Neuronal stem cell (in vitro differentiated cells): ENCODE results near the gene RGS7BP. TPM values are rescaled to one million over a fixed set of nuclear protein-coding genes. Genes with fewer than 3 reads are reported as not detected.

Experiments used
- DNase-seq: peaks from one replicate; pipeline ENCODE4 v3.0.0-alpha.2; 2013; ENCODE audit warnings: low spot score
- H2AFZ ChIP-seq: one replicate; pipeline ENCODE4 v1.6.1; 2013; ENCODE audit warnings: mild to moderate bottlenecking, low read length, inconsistent platforms
- H2AK5ac ChIP-seq: 2 replicates; pipeline ENCODE4 v1.6.1; 2013; ENCODE audit warnings: low read depth, mild to moderate bottlenecking, inconsistent platforms, low read length, moderate library complexity, mixed read lengths
- H2BK120ac ChIP-seq: 2 replicates; pipeline ENCODE4 v1.6.1; 2013; ENCODE audit warnings: low read depth, mild to moderate bottlenecking, inconsistent platforms, low read length, moderate library complexity, mixed read lengths
- H2BK12ac ChIP-seq: one replicate; pipeline ENCODE4 v1.6.1; 2013; ENCODE audit warnings: low read length, inconsistent platforms
- H2BK15ac ChIP-seq: 2 replicates; pipeline ENCODE4 v1.6.1; 2013; ENCODE audit warnings: mild to moderate bottlenecking, low read length, inconsistent platforms, mixed read lengths
- H2BK5ac ChIP-seq: one replicate; pipeline ENCODE4 v1.6.1; 2013; ENCODE audit warnings: inconsistent platforms, mild to moderate bottlenecking, low read length, moderate library complexity
- H3K14ac ChIP-seq: one replicate; pipeline ENCODE4 v1.6.1; 2013; ENCODE audit warnings: low read length, inconsistent platforms
- H3K18ac ChIP-seq: 2 replicates; pipeline ENCODE4 v1.6.1; 2013; ENCODE audit warnings: low read length, inconsistent platforms
- H3K23ac ChIP-seq: 2 replicates; pipeline ENCODE4 v1.6.1; 2013; ENCODE audit warnings: low read depth, mild to moderate bottlenecking, mixed read lengths, low read length, inconsistent platforms; ENCODE audit not compliant: poor library complexity
- H3K27ac ChIP-seq: replicated peaks from 3 replicates; pipeline ENCODE4 v1.5.1; 2013; ENCODE audit warnings: low read length, inconsistent platforms
- H3K27me3 ChIP-seq, 3 experiments: 2 replicates each; pipeline ENCODE4 v1.6.1; 2013; ENCODE audit warnings: low read length in 3 of 3, mild to moderate bottlenecking in 2 of 3, inconsistent platforms in 1 of 3, low read depth in 1 of 3, mixed read lengths in 1 of 3, moderate library complexity in 1 of 3; ENCODE audit not compliant: control insufficient read depth in 3 of 3, insufficient read depth in 3 of 3
- H3K36me3 ChIP-seq, 2 donors: replicated peaks in 1 of 2; 2 replicates each; pipeline ENCODE4 v1.6.1; 2013; ENCODE audit warnings: low read length in 2 of 2; ENCODE audit not compliant: control insufficient read depth in 2 of 2, insufficient read depth in 2 of 2
- H3K4ac ChIP-seq: 2 replicates; pipeline ENCODE4 v1.6.1; 2013; ENCODE audit warnings: inconsistent platforms, mild to moderate bottlenecking, low read length, moderate library complexity
- H3K4me1 ChIP-seq, 2 donors: 1 replicate in 1 of 2; 2 replicates in 1 of 2; pipeline ENCODE4 v1.6.1; 2013; ENCODE audit warnings: low read length in 2 of 2, low read depth in 1 of 2; ENCODE audit not compliant: control insufficient read depth in 2 of 2, insufficient read depth in 1 of 2
- H3K4me2 ChIP-seq: one replicate; pipeline ENCODE4 v1.6.1; 2013; ENCODE audit warnings: mild to moderate bottlenecking, low read length, inconsistent platforms; ENCODE audit not compliant: insufficient read depth, poor library complexity, severe bottlenecking
- H3K4me3 ChIP-seq, 2 donors: 2 replicates each; pipeline ENCODE4 v1.5.1; 2013; ENCODE audit warnings: low read length in 2 of 2, mild to moderate bottlenecking in 2 of 2, inconsistent platforms in 1 of 2, moderate library complexity in 1 of 2
- H3K79me1 ChIP-seq: one replicate; pipeline ENCODE4 v1.6.1; 2013; ENCODE audit warnings: low read depth, mild to moderate bottlenecking, inconsistent platforms, low read length, moderate library complexity
- H3K9ac ChIP-seq: one replicate; pipeline ENCODE4 v1.6.1; 2013; ENCODE audit warnings: mild to moderate bottlenecking, low read depth, low read length, inconsistent platforms; ENCODE audit not compliant: poor library complexity
- H3K9me3 ChIP-seq, 2 donors: replicated peaks in 1 of 2; 2 replicates each; pipeline versions ENCODE3 to v1.6.1; 2013; ENCODE audit warnings: low read length in 2 of 2, mild to moderate bottlenecking in 2 of 2, inconsistent platforms in 1 of 2, low read depth in 1 of 2, mixed read lengths in 1 of 2, moderate library complexity in 1 of 2; ENCODE audit not compliant: control insufficient read depth in 2 of 2, insufficient read depth in 1 of 2
- H4K8ac ChIP-seq: one replicate; pipeline ENCODE4 v1.6.1; 2013; ENCODE audit warnings: low read depth, mild to moderate bottlenecking, inconsistent platforms, low read length, moderate library complexity
- H4K91ac ChIP-seq: one replicate; pipeline ENCODE4 v1.6.1; 2013; ENCODE audit warnings: low read length, low read depth, mild to moderate bottlenecking, inconsistent platforms; ENCODE audit not compliant: poor library complexity
- WGBS, 2 donors: extraction: QIAGEN DNeasy Blood & Tissue Kit; methylation state at CpG; one replicate each; pipeline ENCODE4 v1.1.7; 2013; ENCODE audit warnings: missing lambda C conversion rate in 2 of 2, mixed read lengths in 1 of 2; ENCODE audit not compliant: insufficient read length in 2 of 2, insufficient replicate concordance in 1 of 2; ENCODE audit errors: extremely low coverage in 2 of 2; 5-methylcytosine and 5-hydroxymethylcytosine counted together
- polyA plus RNA-seq, 2 experiments: library from polyadenylated mRNA; stranded (reverse); fragments of 200-250 nt; gene quantifications; one replicate each; pipeline ENCODE4 v1.2.3, GENCODE V29; 2013

The RGS7BP gene
- polyA plus RNA-seq (2013, experiment 1 of 2): 0.57 TPM
- 0.66 TPM for polyA plus RNA-seq (2013, experiment 2 of 2)

DNA sequence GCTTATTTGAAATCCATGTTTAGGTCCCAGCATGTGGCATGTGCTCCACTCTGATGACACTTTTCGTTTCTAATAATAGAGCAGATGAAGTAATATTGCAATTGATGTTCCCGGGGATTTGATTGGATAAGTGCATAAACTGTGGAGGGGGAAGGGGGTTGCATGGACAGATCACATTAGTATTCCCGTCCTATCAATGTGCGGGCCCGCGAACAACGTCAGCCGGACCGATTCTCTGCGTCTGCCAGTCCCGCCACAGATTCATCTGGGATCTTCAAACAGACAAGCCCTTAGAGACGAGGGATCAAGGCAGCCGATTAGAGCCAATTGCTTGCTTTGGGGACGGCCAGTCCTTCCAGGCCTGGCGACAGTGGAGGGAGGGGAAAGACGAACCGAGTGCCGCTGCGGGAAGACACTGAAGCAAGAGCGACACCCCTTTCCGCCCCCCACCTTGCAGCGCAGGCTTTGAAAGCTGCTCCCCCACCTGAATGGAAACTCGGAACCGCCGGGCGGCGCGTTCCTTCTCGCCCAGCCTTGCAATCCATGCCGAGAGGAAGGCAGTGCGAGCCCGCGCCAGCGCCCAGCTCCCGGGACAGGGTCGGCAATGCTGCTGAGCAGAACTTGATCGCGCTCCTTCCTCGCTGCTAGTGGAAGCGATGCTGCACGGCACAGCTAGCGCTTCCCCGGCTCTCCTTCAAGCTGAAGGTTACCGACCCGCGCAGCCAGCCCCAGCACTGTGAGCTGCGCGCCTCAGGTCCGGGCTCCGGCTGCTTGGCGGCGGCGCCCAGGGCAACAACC lies at the start of gene RGS7BP:
Gene RGS7BP, plus strand, starts transcription at position 247 of the 798 bp plus-strand sequence. CDS start 610 bp downstream, outside the sequence.
- peak within 1 kb of the TSS; percentile 52 for H4K8ac ChIP-seq
- peak within 1 kb of the TSS; percentile 89 for H3K4me2 ChIP-seq
- no peaks in the 10 kb centered on the region for H3K9me3 ChIP-seq
- peak within 1 kb of the TSS; percentile 88 for H2BK5ac ChIP-seq
- H3K18ac ChIP-seq: peak within 1 kb of the TSS; percentile 99
- peak within 1 kb of the TSS; percentile 95 for H3K9ac ChIP-seq
- peak within 1 kb of the TSS; percentile 48 to 91 for H3K4me3 ChIP-seq
- no peak within 1 kb of the TSS for H3K27ac ChIP-seq
- WGBS, 2 donors: no CpG with 5 or more reads among the region's 53 CpGs
- H2BK15ac ChIP-seq: peak within 1 kb of the TSS; percentile 56
- peak within 1 kb of the TSS; percentile 48 for H3K23ac ChIP-seq
- no peak within 1 kb of the TSS for H4K91ac ChIP-seq
- peak; percentile 64 for DNase-seq
- no peak within 1 kb of the TSS for H2BK120ac ChIP-seq
- H3K4ac ChIP-seq: no peak within 1 kb of the TSS
- H3K27me3 ChIP-seq: peaks cover 0 to 85% (median 8%) of the 10 kb centered on the region in 3 experiments
- H3K36me3 ChIP-seq: no peaks in the 10 kb centered on the region
- peaks cover 3 to 4% of the 10 kb centered on the region in 2 donors for H3K4me1 ChIP-seq
- H2AFZ ChIP-seq: peak within 1 kb of the TSS; percentile 93
- peak within 1 kb of the TSS; percentile 92 for H3K14ac ChIP-seq
- H3K79me1 ChIP-seq: no peaks in the 10 kb centered on the region
- H2AK5ac ChIP-seq: no peak within 1 kb of the TSS
- H2BK12ac ChIP-seq: no peak within 1 kb of the TSS

DNA sequence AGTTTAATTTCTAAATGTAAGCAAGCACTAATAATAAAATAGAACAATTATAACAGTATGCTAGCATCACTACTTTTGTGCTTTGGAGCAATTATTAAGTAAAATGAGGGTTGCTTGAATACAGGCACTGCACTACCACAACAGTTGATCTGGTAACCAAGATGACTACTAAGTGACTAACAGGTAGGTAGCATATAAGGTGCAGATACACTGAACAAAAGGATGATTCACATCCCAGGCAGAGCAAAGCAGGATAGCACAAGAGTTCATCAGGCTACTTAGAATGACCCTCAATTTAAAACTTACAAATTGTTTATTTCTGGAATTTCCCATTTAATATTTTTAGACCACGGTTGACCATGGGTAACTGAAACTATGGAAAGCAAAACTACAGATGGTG lies 48.0 kb upstream of the RGS7BP start:
- H2BK15ac ChIP-seq: no peak overlapping the region
- H3K18ac ChIP-seq: no peak overlapping the region
- H4K8ac ChIP-seq: no peak overlapping the region
- no peak overlapping the region for H3K4ac ChIP-seq
- no peaks in the 10 kb centered on the region for H3K4me1 ChIP-seq
- DNase-seq: no peak
- H2AFZ ChIP-seq: no peak overlapping the region
- no CpG with 5 or more reads among the region's 1 CpG for WGBS, 2 donors
- H4K91ac ChIP-seq: no peak overlapping the region
- H3K36me3 ChIP-seq: no peaks in the 10 kb centered on the region
- H3K79me1 ChIP-seq: no peaks in the 10 kb centered on the region
- no peak overlapping the region for H3K9ac ChIP-seq
- H2BK5ac ChIP-seq: no peak overlapping the region
- H2BK12ac ChIP-seq: no peak overlapping the region
- no peak overlapping the region for H2AK5ac ChIP-seq
- no peak overlapping the region for H3K4me3 ChIP-seq
- no peak overlapping the region for H3K4me2 ChIP-seq
- H3K14ac ChIP-seq: no peak overlapping the region
- no peaks in the 10 kb centered on the region for H3K9me3 ChIP-seq
- H3K27ac ChIP-seq: no peak overlapping the region
- H3K23ac ChIP-seq: no peak overlapping the region
- H2BK120ac ChIP-seq: no peak overlapping the region
- H3K27me3 ChIP-seq: no peaks in the 10 kb centered on the region

DNA sequence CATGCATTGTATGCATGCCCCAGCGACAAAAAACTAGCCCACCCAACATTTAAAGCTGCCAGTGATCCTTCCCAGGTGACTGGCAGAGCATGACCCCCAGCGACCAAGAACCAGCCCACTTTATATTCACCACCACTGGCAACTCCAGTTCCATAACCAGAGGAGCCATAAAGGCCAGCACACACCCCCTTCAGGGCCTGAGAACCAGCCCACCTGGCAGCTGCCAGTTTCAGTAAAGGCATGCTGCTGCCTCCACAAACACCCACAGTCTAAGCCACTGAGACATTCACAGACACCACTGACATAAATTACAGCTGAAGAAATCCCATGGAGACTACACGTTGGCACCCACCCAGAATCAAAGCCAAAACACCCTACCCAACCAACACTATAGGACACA lies 46.9 kb upstream of the RGS7BP start:
- no peaks in the 10 kb centered on the region for H3K9me3 ChIP-seq
- H3K18ac ChIP-seq: no peak overlapping the region
- no peak overlapping the region for H3K27ac ChIP-seq
- no peak overlapping the region for H2BK15ac ChIP-seq
- no peaks in the 10 kb centered on the region for H3K27me3 ChIP-seq
- H2AK5ac ChIP-seq: no peak overlapping the region
- no peak overlapping the region for H3K9ac ChIP-seq
- H4K8ac ChIP-seq: no peak overlapping the region
- H3K4ac ChIP-seq: no peak overlapping the region
- H3K79me1 ChIP-seq: no peaks in the 10 kb centered on the region
- H3K23ac ChIP-seq: no peak overlapping the region
- no peak for DNase-seq
- no peak overlapping the region for H2AFZ ChIP-seq
- no peak overlapping the region for H2BK120ac ChIP-seq
- no CpG with 5 or more reads among the region's 3 CpGs for WGBS, 2 donors
- H4K91ac ChIP-seq: no peak overlapping the region
- no peak overlapping the region for H2BK5ac ChIP-seq
- no peaks in the 10 kb centered on the region for H3K4me1 ChIP-seq
- H2BK12ac ChIP-seq: no peak overlapping the region
- no peaks in the 10 kb centered on the region for H3K36me3 ChIP-seq
- H3K4me3 ChIP-seq: no peak overlapping the region
- no peak overlapping the region for H3K14ac ChIP-seq
- H3K4me2 ChIP-seq: no peak overlapping the region

DNA sequence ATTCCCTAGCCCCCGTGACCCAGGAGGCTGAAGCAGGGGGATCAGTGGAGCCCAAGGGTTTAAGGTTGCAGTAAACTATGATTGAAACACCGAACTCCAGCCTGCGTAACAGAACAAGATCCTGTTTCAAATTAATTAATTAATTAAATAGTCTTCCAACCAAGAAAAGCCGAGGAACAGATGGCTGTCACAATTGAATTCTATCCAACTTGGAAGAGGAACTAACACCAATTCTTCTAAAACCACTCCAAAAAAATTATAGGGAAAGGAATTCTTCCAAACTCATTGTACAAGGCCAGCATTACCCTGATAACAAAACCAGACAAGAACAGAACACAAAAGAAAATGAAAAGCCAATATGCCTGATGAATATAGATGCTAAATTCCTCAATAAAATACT lies 43.4 kb upstream of the RGS7BP start:
- WGBS, 2 donors: no CpG with 5 or more reads among the region's 4 CpGs
- Histone ChIP-seq H3K36me3 (no peaks in the 10 kb centered on the region), H3K4me1 (no peaks in the 10 kb centered on the region), H3K4me2 (no peak overlapping the region), H2BK12ac (no peak overlapping the region), H3K14ac (no peak overlapping the region), H4K91ac (no peak overlapping the region), H3K4me3 (no peak overlapping the region), H3K4ac (no peak overlapping the region), H2BK15ac (no peak overlapping the region), H2BK120ac (no peak overlapping the region), H3K9ac (no peak overlapping the region), H2AK5ac (no peak overlapping the region), H3K9me3 (no peaks in the 10 kb centered on the region), H2BK5ac (no peak overlapping the region), H3K79me1 (no peaks in the 10 kb centered on the region), H2AFZ (no peak overlapping the region), H3K27me3 (no peaks in the 10 kb centered on the region), H4K8ac (no peak overlapping the region), H3K18ac (no peak overlapping the region), H3K23ac (no peak overlapping the region), H3K27ac (no peak overlapping the region)
- no peak for DNase-seq
